Measurements from ENCODE around the gene POLE2. TPM values are rescaled to one million over a fixed set of nuclear protein-coding genes. Genes with fewer than 3 reads are reported as not detected.

The POLE2 gene
- total and polyA plus RNA-seq, 2 of the 13 experiments (the other 11 are each of a cell fraction or from before 2014, with no cell fraction given): 16.6 to 37.0 TPM

DNA sequence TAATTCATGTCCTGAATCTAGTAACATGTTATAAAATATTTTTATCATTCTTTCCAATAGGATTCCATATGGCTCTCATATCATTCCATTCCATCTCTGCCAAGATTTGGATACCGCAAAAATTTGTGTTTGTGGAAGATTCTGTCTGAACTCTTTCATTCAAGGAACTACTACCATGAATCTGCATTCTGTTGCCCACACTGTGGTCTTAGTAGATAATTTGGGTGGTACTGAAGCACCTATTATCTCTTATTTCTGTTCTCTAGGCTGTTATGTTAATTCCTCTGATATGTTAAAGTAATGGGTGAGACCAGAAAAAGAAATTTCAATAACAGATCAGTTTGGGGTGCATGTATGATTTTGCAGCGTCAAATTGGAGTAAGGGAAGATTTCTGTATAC, 73.8 kb downstream of the POLE2 start:
- ATAC-seq (no peak), FAIRE-seq (no peak), DNase-seq (ENCODE audit: low spot score) (no peak)
- Histone ChIP-seq H3K27ac (ENCODE audit: extremely low read length, insufficient read depth, low read length) (no peak overlapping the region), H3K27me3 (ENCODE audit: control insufficient read depth in 1 of 2, insufficient read depth in 2 of 2, low read length in 2 of 2) (no peaks in the 10 kb centered on the region), H3K79me2 (ENCODE audit: insufficient read depth, low read length) (peaks cover 14% of the 10 kb centered on the region), H3K9me3 (ENCODE audit: low read length) (no peaks in the 10 kb centered on the region), H2AFZ (ENCODE audit: low read length) (no peak overlapping the region), H3K4me3 (replicated peaks in 1 of 3; ENCODE audit: insufficient read depth in 1 of 3, low read depth in 2 of 3, low read length in 3 of 3) (no peak overlapping the region), H3K9ac (ENCODE audit: insufficient read depth, low read depth, low read length) (no peak overlapping the region), H3K36me3 (replicated peaks in 1 of 2; ENCODE audit: control insufficient read depth in 1 of 2, insufficient read depth in 2 of 2, low read length in 2 of 2) (peaks cover 1 to 18% of the 10 kb centered on the region in 2 experiments; a peak in 2 of 5 replicates), H3K4me2 (ENCODE audit: low read depth, low read length) (no peak overlapping the region), H4K20me1 (ENCODE audit: insufficient read depth, low read length) (no peaks in the 10 kb centered on the region; the same call in 1 of the 2 replicates), H3K4me1 (ENCODE audit: insufficient read depth, low read length) (peaks cover 33% of the 10 kb centered on the region)
- WGBS (ENCODE audit: low lambda C conversion rate): 98% methylated on average over 2 of the region's 2 CpGs
- in situ Hi-C loops (cut with HindIII; ENCODE audit: extremely low pct_ligation_motif_present, low pct_unique_long_range_greater_than_20kb): no loop called here
- no TSS peak for BruUV-seq (replicated peaks)
- intact Hi-C loops (cut with micrococcal nuclease; ENCODE audit: unreplicated experiment): no loop called here
- ChIA-PET POLR2A (interaction anchor here (0.8 kb wide), 1 partner anchor 10 kb away, joined by 3 read pairs; no protein-coding TSS in a partner anchor), CTCF (ENCODE audit: low intra/inter-chr PET ratio, low total read pairs) (no interaction called here)
- TF ChIP-seq POLR2A (IDR thresholded peaks at IDR 0.05; ENCODE audit: insufficient read depth in 1 of 2, low read depth in 2 of 2, low read length in 2 of 2) (no peak), HNRNPK (IDR thresholded peaks at IDR 0.05; ENCODE audit: low read depth, low read length, poor library complexity, severe bottlenecking) (no peak)

DNA sequence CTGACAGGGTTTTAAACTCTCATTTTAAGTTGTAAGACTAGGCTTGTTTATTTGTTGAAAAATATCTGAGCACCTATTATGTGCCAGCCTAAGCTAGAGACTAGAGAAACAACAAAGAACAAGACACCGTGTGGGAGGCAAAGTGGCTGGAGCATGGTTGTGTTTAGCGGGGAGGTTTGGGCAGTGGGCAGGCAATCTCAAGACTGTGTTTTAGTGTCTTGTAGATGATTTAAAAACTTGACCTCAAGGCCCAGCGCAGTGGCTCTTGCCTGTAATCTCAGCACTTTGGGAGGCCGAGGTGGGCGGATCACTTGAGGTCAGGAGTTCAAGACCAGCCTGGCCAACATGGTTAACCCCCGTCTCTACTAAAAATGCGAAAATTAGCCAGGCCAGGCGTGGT, 75.3 kb downstream of the POLE2 start:
- peaks cover 18% of the 10 kb centered on the region for H3K4me1 ChIP-seq (ENCODE audit: insufficient read depth, low read length)
- H3K9me3 ChIP-seq (ENCODE audit: low read length): no peaks in the 10 kb centered on the region
- no peak overlapping the region for H3K9ac ChIP-seq (ENCODE audit: insufficient read depth, low read depth, low read length)
- H2AFZ ChIP-seq (ENCODE audit: low read length): no peak overlapping the region
- peaks cover 2% of the 10 kb centered on the region for H3K79me2 ChIP-seq (ENCODE audit: insufficient read depth, low read length)
- in situ Hi-C loops (cut with HindIII; ENCODE audit: extremely low pct_ligation_motif_present, low pct_unique_long_range_greater_than_20kb): no loop called here
- WGBS (ENCODE audit: low lambda C conversion rate): 97% methylated on average over 8 of the region's 8 CpGs
- no peak for DNase-seq (ENCODE audit: low spot score)
- TF ChIP-seq ZNF709 (CRISPR knock-in tag; IDR thresholded peaks at IDR 0.05): no peak
- TF ChIP-seq, protein P1, sequence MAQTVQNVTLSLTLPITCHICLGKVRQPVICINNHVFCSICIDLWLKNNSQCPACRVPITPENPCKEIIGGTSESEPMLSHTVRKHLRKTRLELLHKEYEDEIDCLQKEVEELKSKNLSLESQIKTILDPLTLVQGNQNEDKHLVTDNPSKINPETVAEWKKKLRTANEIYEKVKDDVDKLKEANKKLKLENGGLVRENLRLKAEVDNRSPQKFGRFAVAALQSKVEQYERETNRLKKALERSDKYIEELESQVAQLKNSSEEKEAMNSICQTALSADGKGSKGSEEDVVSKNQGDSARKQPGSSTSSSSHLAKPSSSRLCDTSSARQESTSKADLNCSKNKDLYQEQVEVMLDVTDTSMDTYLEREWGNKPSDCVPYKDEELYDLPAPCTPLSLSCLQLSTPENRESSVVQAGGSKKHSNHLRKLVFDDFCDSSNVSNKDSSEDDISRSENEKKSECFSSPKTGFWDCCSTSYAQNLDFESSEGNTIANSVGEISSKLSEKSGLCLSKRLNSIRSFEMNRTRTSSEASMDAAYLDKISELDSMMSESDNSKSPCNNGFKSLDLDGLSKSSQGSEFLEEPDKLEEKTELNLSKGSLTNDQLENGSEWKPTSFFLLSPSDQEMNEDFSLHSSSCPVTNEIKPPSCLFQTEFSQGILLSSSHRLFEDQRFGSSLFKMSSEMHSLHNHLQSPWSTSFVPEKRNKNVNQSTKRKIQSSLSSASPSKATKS (CRISPR knock-in tag; IDR thresholded peaks at IDR 0.05): no peak
- TF ChIP-seq TMF1 (CRISPR knock-in tag; IDR thresholded peaks at IDR 0.05; ENCODE audit: low read depth): no peak
- no peak for TF ChIP-seq NFRKB (IDR thresholded peaks at IDR 0.05)
- TF ChIP-seq ZNF629 (CRISPR knock-in tag; conservative IDR thresholded peaks at IDR 0.05): no peak
- H3K27me3 ChIP-seq (ENCODE audit: control insufficient read depth in 1 of 2, insufficient read depth in 2 of 2, low read length in 2 of 2): no peaks in the 10 kb centered on the region
- intact Hi-C loops (cut with micrococcal nuclease; ENCODE audit: unreplicated experiment): no loop called here
- peaks cover 1 to 6% of the 10 kb centered on the region in 2 experiments; a peak in 1 of 5 replicates for H3K36me3 ChIP-seq (replicated peaks in 1 of 2; ENCODE audit: control insufficient read depth in 1 of 2, insufficient read depth in 2 of 2, low read length in 2 of 2)
- BruUV-seq (replicated peaks): no TSS peak
- CTCF ChIA-PET (ENCODE audit: low intra/inter-chr PET ratio, low total read pairs): no interaction called here
- H3K4me3 ChIP-seq (replicated peaks in 1 of 3; ENCODE audit: insufficient read depth in 1 of 3, low read depth in 2 of 3, low read length in 3 of 3): no peak overlapping the region
- POLR2A ChIA-PET: interaction anchor here (2.3 kb wide), 1 partner anchor 8 kb away, joined by 14 read pairs; the partner anchor contains the start of genes MGAT2 and RPL36AL
- H3K4me2 ChIP-seq (ENCODE audit: low read depth, low read length): no peak overlapping the region
- ATAC-seq: no peak
- no peak for FAIRE-seq
- H4K20me1 ChIP-seq (ENCODE audit: insufficient read depth, low read length): no peaks in the 10 kb centered on the region; the same call in 1 of the 2 replicates
- no peak overlapping the region for H3K27ac ChIP-seq (ENCODE audit: extremely low read length, insufficient read depth, low read length)
